Epithelial cell of prostate (primary cell): ENCODE data around the gene IL20RA.

ENCODE experiments used
- DNase-seq: peaks from one replicate; pipeline ENCODE4 v3.0.0-alpha.2; 2011; ENCODE audit warnings: low read depth, low spot score
- H3K27ac ChIP-seq: fragments of 450-650 bp; 2 replicates; pipeline ENCODE4 v1.5.1; 2017; ENCODE audit warnings: mild to moderate bottlenecking

Gene IL20RA

DNA sequence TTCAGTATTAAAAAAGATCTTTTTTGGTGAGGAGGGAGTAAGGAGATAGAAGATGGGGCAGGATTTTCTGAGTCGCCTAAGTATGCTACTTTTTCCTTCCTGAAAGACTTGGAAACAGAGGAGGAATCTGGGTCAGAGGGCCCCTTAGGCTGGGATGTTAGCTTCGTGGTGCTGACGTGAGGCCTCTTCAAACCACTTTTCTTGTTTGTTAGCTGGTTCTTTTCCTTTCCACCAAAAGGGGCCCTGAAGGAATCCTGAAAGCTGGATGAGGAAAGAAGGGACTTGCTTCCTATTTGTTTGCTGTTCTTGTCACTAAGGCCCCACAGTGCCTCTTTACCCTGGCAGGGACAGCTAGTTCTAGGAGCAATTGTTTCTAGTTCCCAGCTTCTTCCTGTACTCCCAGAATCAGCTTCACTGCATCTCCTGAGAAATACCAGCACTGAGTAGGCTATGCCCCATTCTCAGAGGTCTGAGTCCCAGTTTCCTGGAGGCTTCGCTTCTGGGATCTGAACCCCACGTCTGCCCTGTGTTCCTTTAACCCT is 2.2 kb upstream of the IL20RA start:
- DNase-seq: no peak
- no peak overlapping the region for H3K27ac ChIP-seq

DNA sequence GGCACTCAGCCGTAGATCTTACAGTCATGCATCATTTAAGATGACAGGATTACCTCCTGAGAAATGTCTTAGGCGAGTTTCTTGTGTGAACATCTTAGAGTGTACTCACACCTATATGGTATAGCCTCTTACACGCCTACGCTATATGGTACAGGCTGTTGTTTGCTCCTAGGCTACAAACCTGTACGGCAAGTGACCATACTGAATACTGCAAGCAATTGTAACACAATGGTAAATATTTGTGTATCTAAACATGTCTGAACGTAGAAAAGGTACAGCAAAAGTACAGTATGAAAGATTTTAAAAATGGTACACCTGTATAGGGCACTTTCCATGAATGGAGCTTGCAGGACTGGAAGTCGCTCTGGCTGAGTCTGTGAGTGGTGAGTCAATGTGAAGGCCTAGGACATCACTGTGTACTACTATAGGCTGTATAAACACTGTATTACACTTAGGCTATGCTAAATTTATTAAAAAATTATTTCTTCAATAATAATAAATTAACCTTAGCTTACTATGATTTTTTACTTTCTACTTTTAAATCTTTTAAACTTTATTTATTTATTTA is 541 bp upstream of the IL20RA start:
- no peak for DNase-seq
- peak overlapping the region; percentile 39 for H3K27ac ChIP-seq

DNA sequence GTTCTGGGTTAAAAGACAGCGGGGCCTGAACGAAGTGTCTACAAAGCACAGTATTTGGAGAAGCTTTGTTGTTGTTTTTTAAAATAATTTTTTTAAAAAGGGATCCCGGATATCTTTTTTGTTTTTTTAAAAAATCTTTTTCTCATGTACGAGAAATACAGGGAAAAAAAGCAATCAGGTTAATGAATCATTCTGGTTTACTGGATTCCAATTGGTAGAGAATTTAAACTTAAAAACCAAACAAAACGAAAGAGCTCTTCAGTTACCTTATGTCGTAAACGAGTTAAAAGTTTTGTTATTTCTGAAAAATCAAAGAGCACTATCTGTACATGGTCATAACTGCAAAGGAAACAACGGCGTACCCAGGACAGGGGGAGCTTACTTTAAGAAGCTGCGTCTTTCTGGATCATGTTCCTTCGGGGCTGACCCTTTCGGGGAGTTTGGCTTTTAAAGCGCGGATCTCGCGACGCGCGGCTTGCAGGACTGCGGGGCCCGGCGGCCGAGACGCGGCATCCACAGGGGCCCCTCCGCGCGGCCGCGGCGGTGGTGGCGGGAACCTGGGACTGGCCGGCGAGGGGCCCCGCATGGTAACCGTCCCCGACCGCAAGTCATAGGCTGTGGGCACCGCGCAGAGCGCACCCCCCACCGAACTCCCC is 927 bp downstream of the IL20RA start:
- no peak for DNase-seq

DNA sequence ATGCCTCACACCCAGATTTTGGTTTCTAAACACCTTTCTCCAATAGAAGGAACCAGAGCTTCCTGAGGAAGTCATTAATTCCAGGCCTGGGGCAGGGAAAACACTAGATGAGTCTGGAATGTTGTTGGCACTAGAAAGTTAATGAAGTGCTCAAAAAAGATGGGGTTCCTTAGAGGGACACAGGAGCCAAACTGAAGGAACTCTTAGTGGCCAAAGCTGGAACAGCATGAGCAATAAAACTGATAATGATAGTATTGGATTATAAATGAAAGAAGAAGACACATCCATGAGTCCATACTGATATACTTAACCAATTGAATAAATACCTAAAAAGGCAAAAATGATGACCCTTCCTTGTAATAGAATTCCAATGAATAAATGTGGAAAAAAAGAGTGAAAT is 4.4 kb downstream of the IL20RA start:
- DNase-seq: no peak
- no peak overlapping the region for H3K27ac ChIP-seq

More for the DNA sequence above, 927 bp downstream of the IL20RA start:
- H3K27ac ChIP-seq: peak overlapping the region; percentile 39

DNA sequence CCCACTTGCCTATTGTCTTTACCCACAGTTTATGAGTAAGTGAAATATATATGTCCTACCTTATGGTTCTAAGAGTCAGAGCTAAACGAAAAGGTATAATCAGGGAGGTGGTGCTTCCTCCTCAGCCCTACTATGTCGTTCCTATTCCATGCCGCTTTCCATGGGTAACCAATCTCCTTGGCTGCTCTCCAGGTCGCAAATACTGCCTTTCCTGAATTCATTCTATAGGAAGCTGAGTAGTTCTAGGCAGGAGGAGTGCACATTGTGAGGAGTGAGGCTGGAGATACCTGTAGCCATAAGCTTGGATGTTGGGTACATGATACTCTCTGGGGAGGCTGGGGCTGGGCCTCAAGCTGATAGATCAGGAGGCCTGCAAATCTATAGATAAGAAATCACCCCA is 5.8 kb downstream of the IL20RA start:
- no peak overlapping the region for H3K27ac ChIP-seq
- DNase-seq: no peak

DNA sequence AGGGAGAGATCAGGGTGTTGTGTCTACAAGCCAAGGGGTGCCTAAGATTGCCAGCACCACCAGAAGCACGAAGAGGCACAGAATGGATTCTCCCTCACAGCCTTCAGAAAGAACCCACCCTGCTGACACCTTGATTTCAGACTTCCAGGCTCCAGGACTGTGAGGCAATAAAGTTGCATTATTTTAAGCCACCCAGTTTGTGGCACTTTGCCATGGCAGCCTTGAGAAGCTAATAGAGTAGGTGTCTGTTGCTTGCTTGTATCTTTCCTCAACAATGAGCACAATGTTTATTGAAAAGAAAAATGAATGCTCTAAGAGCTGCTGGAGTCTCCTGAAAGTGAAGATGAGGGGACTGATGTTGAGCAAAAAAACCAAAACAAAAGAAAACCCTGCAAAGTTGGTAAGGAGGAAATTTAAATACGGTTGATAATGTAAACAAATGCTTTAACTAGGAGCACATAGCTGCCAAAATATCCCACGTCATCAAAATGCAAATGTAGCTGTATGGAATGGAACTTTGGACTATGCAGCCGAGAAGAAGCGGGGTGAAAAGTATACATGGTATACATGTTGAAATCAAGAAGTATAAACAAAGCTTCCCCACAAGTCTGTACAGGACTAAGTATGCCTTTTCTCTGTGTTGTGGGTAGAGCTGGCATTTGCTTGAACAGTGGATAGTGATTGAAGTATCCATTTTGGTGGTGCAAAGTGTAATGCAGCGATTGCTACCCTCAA is 8.0 kb downstream of the IL20RA start:
- DNase-seq: no peak
- peak overlapping the region; percentile 13 for H3K27ac ChIP-seq

DNA sequence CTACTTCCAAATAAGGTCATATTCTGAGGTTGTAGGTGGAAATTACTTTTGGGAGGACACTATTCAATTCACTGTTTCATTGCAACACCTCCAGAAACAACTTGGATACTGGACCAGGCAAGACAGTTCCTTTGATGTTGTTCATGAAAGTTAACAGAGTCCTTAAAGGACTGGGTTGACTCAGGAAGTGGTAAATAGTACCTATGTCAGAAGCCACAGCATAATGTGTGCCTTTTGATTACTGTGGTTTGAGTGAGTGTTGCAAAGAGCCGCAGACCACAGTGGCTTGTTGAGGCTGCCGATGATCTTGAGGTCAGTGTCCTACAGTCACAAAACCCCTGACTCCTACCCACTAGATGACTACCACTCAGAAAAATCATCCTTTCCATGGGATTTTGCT is 10.9 kb downstream of the IL20RA start:
- no peak for DNase-seq
- H3K27ac ChIP-seq: no peak overlapping the region

DNA sequence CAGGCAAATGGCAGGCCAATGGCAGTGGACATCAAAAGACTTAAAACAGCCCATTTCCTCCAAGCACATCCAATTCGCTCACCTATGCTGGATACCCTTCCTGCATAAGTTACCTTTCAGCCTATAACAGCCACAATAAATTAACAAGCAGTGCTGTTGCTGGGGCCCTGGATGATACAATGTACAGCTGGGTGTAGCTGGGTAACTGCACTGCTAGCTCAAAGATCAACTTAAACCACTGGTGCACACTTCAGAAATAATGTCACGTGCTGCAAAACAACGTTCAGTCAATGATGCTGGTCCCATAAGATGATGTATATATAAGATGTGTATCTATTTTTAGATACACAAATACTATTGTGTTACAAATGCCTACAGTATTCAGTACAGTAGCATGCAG is 13.6 kb downstream of the IL20RA start:
- no peak for DNase-seq

DNA sequence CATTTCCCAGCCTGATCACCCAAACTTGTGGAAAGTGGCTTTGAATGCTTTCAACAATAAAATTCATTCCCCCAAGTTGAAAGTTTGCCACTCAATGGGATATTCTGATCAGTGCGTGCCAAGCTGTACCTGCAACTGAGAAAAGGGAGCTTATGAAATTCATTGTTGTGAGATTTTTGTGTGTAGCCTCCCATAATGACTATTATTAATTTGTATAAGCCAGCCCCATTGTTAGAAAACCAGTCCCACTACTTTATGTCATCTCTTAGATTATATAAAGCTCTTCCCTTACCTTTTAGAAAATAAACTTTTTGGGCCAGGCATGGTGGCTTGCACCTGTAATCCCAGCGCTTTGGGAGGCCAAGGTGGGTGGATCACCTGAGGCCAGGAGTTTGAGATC is 15.9 kb downstream of the IL20RA start:
- peak overlapping the region; percentile 99 for H3K27ac ChIP-seq
- DNase-seq: no peak

More for the DNA sequence above, 13.6 kb downstream of the IL20RA start:
- no peak overlapping the region for H3K27ac ChIP-seq

DNA sequence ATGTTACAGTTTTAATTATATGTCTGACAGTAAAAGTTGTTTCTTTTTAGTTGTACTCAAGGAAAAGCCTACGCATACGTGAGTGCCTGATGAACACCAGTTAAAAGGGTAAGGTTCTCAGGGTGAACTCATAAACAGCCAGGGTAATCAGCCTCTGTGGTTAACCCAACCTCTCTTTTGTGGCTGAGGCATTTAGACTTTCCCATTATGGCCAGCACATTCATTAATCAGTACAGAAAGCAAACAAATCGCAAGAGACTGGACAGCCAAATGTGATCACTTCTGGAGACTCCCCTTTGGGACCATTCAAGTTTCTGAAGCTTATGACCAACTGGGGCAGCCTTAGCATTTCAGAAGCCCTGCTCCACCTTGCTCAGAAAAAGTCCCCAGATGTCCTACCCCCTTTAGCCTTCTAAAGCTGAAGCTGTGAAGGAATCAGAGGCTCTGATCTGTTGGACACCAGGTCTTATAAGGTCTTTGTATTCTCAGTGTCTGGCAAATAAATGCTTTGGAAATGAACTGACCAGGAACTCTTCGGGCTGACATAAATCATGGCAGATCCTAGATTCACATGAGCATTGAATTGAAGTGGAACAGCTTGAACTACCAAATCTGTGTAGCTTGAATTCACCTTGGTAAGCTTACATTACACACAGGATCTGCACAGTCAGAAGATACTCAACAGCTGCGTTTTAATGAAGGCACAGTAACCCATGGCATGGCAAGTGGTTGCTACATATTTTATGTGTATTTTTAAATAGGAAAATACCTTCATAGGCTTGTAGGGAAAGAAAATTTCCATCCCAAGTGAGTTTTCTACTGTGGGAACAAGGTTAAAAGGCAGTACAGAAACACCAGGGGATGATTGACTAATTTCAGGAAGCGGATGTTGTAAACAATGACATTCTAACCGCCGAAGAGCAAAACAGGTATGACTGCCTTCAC is 18.7 kb downstream of the IL20RA start:
- H3K27ac ChIP-seq: peak overlapping the region; percentile 99
- peak; percentile 72 for DNase-seq

DNA sequence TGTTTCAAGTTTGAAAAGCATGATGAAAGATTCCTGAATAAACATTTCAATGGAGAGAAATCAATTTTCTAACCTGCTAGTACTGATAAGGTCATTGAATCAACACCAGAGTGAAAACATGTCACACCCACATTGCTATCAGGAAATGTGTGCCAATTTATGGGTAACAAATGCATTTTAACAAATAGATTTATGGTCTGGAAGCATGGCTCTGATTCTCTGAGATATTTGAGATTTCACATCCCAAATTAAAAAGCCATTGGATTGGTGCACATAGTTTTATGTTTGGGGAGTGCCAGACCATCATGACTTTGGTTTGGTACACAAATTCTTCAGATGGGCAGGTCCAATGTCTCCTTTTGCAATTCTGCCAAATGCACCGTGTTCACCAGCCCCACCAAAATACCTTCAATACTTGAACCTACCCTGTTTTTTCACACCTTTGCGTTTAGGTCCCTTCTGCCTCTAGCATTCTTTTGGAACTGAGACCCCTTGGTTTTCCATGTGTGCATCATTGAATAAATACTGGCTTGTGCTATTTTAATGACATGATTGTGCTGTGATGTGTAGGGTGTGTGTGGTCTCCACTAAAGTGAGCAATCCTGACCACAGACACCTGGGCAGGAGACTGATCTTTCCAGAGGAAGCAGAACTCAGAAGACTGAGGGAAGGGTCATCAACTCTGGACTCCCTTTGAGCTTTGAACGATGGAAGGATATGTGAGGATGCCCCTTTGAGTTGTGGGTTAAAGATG is 20.4 kb downstream of the IL20RA start:
- H3K27ac ChIP-seq: peak overlapping the region; percentile 99
- DNase-seq: no peak

DNA sequence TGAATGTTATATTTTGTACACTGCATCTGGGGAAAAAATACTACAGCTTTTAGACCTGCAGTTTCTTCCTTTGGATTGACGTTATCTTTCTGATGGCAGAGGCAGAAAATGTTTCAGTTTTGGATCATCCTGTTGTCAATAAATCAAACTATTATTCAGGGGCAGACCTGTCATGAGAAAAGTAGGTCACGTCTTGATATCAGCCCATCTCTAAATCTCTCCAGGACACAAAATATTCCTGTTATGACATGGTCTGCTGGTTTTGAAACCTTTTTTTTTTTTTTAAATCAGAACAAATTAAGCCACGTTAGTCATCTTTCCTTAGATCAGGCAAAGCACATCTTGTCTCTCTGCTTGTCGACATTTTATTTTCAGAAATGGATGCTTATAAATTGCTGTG is 24.0 kb downstream of the IL20RA start:
- no peak for DNase-seq
- no peak overlapping the region for H3K27ac ChIP-seq

DNA sequence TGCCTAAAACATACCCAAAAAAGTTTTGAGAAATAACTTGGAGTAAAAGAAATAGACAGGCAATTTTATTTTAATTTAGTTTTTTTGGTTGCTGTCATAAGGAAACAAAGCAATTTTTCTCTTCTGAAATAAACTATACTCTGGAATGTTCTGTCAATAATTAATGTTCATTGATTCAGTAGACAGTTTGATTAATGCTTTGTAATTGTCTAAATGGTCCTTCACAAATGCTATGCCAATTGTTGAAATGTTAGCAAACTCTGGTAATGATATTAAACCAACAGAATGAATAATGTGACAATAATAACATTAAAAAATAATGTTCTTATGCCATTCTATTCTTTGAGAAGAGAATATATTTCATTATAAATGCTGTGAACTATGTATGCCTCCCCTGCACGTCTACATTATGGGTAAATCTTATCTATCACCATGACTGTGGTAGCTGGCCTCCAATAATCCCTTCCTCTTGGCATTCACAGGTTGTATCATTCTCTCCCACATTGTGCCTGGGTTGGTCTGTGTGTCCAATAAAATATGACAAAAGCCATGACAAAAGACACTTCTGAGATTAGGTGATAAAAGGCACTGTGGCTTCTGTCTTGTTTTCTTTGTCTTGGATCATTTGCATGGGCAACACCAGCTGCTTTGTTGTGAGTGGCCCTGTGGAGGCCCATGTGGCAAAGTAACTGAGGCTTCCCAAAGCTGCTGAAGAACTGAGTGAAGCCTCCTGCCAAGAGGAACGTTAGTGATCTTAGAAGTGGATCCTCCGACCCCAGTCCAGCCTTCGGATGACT is 25.1 kb downstream of the IL20RA start:
- H3K27ac ChIP-seq: no peak overlapping the region
- DNase-seq: no peak

DNA sequence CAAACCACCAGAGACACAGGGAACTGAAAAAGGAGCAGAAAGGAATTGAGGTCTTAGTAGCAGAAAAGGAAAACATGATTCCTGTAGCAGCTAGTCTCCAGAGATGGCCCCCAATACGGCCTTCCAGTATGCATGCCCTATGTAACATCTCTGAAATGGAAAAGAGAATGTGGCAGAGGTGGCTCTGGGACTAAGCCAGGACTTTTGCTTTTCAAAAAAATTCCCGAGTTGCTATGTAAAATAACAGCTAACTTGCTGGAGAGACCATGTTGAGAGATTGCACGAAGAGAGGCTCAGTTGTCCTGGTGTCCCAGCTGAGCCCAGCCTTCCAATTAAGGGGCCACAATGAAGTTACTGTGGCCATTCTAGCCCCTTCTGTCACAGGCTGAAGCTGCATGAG is 27.7 kb downstream of the IL20RA start:
- no peak for DNase-seq
- H3K27ac ChIP-seq: no peak overlapping the region

DNA sequence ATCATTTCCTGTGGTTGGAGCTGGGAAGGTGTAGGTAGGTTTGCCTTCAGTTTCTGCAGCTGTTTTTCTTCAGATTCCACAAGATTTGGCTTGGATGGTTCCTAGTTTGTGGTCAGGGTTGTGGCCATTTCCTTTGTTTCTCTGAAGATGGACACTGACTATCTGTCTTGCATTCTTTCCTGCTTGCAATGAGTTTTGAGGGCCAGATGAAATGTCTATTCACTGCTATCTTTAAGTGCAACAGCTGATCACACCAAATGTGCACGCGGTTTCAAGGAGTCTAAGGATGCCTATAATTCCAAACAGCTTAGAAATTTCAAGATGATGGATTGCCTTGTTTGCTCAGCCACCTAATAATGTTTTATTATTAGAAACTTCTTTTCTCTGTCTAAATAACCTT is 28.4 kb downstream of the IL20RA start:
- no peak for DNase-seq
- H3K27ac ChIP-seq: no peak overlapping the region

DNA sequence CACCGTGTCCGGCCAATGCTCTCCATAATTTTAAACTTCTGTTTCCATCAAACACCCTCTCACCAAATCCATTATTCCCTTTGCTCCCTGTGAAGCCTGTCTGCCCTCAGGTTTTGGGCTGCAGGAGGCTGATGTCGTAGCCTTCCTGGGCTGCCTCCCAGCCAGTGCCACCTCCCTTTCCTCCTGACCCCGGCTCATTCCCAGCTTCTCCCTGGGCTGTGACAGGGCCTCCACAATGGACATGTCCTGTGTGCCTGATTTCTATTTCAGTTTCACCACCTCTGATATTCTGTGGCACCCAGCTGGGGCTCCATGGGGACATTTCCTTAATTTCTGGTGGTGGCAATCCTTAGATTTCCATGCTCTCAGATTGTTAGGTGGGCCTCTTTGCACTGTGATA is 28.8 kb downstream of the IL20RA start:
- no peak overlapping the region for H3K27ac ChIP-seq
- DNase-seq: no peak

DNA sequence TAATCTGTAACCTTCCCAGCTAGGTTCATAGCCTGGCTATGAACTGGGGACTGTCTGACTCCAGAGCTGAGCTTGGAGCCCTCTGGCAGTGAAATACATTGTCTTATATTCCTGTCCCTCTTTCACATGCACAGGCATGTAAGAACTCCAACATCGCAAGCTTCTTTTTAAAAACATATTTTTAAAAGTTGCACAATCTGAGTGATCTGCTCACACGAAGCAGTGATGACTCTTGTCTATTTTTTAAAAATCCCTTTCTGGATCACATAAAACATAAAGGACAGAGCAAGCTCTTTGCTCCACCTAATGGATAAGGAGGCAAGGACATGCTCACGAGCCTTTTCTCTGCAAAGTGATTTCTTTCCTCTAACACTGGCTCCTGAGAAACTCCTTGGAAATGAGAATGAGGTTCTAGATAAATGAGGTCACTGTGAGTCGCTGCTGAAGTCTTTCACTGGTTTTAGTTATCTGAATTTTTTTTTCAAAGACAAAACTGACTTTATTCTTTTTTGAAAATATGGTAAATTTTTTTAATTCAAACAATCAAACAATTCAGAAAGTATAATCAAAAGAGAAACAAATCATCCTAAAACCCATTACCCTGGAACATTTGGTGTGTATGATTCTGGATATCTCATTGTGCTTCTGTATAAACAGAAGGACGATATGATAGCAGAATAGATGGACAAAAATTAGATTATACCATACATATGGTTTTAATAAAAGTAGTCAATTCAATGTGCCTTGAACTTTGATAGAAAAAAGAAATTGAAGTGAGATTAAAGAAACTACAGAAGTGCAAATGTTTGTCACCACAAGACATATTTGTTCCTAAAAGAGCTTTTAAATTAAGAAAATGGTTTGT is 30.8 kb downstream of the IL20RA start:
- DNase-seq: peak; percentile 80
- H3K27ac ChIP-seq: peak overlapping the region; percentile 64

DNA sequence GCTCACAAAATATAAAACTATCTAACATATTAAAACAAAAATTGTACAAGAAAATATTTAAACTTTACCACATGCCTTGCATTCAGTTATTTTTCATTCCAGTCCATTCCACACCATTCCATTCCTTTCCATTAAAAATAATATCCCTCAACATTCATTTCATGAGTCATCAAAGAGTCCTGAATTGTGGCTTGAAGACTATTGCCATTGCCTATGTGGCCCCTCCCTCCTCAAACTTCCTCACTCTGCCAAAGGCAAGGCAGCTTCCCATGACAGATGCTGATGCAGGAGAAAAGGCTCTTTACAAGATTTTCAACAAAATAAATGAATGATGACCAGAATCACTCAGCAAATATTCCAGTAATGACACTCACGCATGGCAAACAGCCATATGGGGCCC is 31.7 kb downstream of the IL20RA start:
- H3K27ac ChIP-seq: peak overlapping the region; percentile 64
- no peak for DNase-seq
